Measurements from ENCODE around the gene CYP3A7.
"Not testable (repeated sequence)": the region's sequence is repeated elsewhere in the genome, so short reads cannot be mapped to it uniquely, and the experiment has no call there.

CYP3A7 gene

DNA sequence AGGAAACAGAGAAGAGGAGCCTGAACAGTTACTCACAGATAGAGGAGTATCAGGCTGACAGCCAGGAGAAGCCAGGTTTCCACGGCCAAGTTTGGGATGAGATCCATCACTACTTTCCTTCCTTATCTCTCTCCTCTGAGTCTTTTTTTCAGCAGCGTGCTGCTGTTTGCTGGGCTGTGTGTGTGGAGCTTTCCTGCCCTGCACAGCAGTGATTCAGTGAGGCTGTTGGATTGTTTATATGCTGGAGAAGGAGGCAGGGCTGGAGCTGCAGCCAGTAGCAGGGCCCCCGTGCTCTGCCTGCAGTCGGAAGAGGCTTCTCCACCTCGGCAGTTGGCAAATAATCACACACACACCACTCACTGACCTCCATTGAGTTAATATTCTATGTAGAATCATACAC lies at the start of gene CYP3A7:
Gene CYP3A7, minus strand, starts transcription at position 210 of the 400 bp plus-strand sequence. Its CDS starts 103 bp downstream, at position 107.
- H3K36me3 ChIP-seq (ENCODE audit: insufficient read depth, low read length): no peaks in the 10 kb centered on the region
- TF ChIP-seq POLR2AphosphoS5 (IDR thresholded peaks at IDR 0.05; ENCODE audit: borderline replicate concordance, low read depth, low read length): no peak
- TF ChIP-seq EZH2 (IDR thresholded peaks at IDR 0.05): no peak
- no peak for TF ChIP-seq FOXP2 (optimal IDR thresholded peaks at IDR 0.05; ENCODE audit: control extremely low read depth, extremely low read length, insufficient read depth)
- H3K9me3 ChIP-seq (ENCODE audit: low read depth, low read length): no peaks in the 10 kb centered on the region
- no peak within 1 kb of the TSS for H3K27ac ChIP-seq
- H3K4me3 ChIP-seq: no peak within 1 kb of the TSS
- H3K9ac ChIP-seq (ENCODE audit: insufficient read length): no peak within 1 kb of the TSS
- DNase-seq (ENCODE audit: low read depth, low spot score): no peak

DNA sequence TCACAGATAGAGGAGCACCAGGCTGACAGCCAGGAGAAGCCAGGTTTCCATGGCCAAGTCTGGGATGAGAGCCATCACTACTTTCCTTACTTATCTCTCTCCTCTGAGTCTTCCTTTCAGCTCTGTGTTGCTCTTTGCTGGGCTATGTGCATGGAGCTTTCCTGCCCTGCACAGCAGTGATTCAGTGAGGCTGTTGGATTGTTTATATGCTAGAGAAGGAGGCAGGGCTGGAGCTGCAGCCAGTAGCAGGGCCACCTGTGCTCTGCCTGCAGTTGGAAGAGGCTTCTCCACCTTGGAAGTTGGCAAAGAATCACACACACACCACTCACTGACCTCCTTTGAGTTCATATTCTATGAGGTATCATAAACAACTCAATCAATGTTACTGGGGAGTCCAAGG lies 49.0 kb upstream of the CYP3A7 start, which contains the start of gene CYP3A4:
Gene CYP3A4, minus strand, starts transcription at position 178 of the 400 bp plus-strand sequence. Its CDS starts 103 bp downstream, at position 75.
- TF ChIP-seq FOXP2 (optimal IDR thresholded peaks at IDR 0.05; ENCODE audit: control extremely low read depth, extremely low read length, insufficient read depth): no peak
- TF ChIP-seq EZH2 (IDR thresholded peaks at IDR 0.05): no peak
- no peak for TF ChIP-seq POLR2AphosphoS5 (IDR thresholded peaks at IDR 0.05; ENCODE audit: borderline replicate concordance, low read depth, low read length)

DNA sequence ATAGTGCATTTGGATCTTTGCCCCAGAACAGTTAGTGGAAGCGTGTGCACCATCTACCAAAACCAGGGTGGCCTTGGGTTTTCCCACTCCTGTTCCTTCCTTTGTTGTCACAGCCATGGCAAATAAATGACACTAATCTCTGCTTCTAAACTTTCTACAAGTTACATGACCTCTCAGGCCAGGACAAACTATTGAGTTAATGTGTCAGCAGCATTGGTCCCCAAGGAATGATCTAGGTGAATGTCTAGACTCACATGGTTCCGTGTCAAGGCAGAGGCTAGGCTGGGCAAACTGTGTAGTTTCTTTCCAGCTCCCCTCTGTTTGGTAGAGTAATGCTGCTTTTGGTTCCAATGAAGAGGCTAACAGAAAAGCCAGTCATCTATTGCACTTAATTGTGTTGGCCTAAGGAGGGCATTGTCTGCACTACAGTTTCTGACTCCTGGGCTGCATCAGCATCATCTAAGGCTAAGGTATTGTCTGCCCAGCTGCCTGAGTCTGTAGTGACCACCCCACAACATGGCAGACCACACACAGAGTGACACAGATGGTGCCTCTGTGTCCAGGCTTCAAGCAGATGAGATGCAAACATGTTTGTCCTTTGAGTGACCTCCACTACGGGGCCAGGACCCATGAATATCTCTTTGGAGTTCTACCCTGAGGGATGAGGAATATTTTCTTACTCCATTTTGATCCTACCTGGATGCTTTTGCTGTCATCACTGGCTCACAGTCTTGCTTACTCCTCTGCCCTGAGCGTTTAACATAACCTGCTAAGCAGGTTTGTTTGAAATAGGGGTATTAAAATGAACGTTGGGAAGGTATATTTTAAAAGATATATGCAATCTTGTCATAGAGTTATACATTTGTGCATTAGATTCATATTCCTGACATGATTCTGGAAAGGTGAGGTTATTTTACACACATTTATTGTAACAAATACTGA lies 47.3 kb upstream of the CYP3A7 start:
- no peak for DNase-seq (ENCODE audit: low read depth, low spot score)
- no peak for TF ChIP-seq FOXP2 (optimal IDR thresholded peaks at IDR 0.05; ENCODE audit: control extremely low read depth, extremely low read length, insufficient read depth)
- TF ChIP-seq POLR2AphosphoS5 (IDR thresholded peaks at IDR 0.05; ENCODE audit: borderline replicate concordance, low read depth, low read length): no peak
- no peak for TF ChIP-seq EZH2 (IDR thresholded peaks at IDR 0.05)
- H3K36me3 ChIP-seq (ENCODE audit: insufficient read depth, low read length): no peaks in the 10 kb centered on the region
- no peak overlapping the region for H3K4me3 ChIP-seq
- H3K27ac ChIP-seq: no peak overlapping the region
- no peaks in the 10 kb centered on the region for H3K9me3 ChIP-seq (ENCODE audit: low read depth, low read length)
- no peak overlapping the region for H3K9ac ChIP-seq (ENCODE audit: insufficient read length)

More for the DNA sequence above, 49.0 kb upstream of the CYP3A7 start, which contains the start of gene CYP3A4:
- no peak within 1 kb of the TSS for H3K4me3 ChIP-seq
- no peaks in the 10 kb centered on the region for H3K36me3 ChIP-seq (ENCODE audit: insufficient read depth, low read length)
- no peak within 1 kb of the TSS for H3K27ac ChIP-seq
- H3K9me3 ChIP-seq (ENCODE audit: low read depth, low read length): no peaks in the 10 kb centered on the region
- H3K9ac ChIP-seq (ENCODE audit: insufficient read length): no peak within 1 kb of the TSS
- no peak for DNase-seq (ENCODE audit: low read depth, low spot score)

DNA sequence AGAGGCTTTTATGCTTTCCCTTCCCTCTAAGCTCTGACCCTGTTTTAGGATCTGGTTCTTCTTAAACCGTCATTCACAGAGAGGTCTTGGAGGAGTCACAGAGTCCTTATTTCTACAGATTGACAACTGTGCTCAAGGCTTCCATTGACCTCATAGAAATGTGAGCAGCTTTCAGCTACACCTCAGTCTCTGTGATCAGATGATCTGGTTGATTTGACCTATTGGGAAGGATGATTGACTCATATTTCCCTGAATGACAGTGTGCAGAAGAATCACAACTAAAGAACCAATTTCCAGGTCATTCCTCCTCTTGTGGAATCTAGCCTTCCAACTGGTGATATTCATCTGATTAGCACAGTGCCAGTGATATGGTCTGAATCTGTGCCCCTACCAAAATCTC lies 45.6 kb upstream of the CYP3A7 start:
- H3K9ac ChIP-seq (ENCODE audit: insufficient read length): no peak overlapping the region
- no peak overlapping the region for H3K4me3 ChIP-seq
- no peaks in the 10 kb centered on the region for H3K36me3 ChIP-seq (ENCODE audit: insufficient read depth, low read length)
- no peak overlapping the region for H3K27ac ChIP-seq
- H3K9me3 ChIP-seq (ENCODE audit: low read depth, low read length): no peaks in the 10 kb centered on the region
- no peak for DNase-seq (ENCODE audit: low read depth, low spot score)
- TF ChIP-seq POLR2AphosphoS5 (IDR thresholded peaks at IDR 0.05; ENCODE audit: borderline replicate concordance, low read depth, low read length): no peak
- TF ChIP-seq FOXP2 (optimal IDR thresholded peaks at IDR 0.05; ENCODE audit: control extremely low read depth, extremely low read length, insufficient read depth): no peak
- no peak for TF ChIP-seq EZH2 (IDR thresholded peaks at IDR 0.05)

DNA sequence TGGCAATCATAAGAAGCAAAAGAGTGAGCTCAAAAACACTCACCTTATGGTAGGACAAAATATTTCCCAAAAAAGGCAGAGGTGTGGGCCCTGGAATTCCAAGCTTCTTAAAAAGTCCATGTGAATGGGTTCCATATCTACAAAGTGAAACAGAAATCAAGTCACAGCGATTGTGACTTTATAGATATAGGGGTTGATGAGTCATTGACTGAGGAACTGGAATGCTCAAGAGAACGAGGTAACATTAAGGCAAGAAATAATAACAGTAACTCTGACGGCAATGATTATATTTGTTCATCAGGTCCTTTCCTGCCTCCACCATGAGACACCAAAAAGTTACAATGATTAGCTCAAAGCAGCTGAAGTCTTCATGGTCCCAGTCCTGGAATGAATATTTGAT lies 45.0 kb upstream of the CYP3A7 start:
- TF ChIP-seq EZH2 (IDR thresholded peaks at IDR 0.05): no peak
- TF ChIP-seq POLR2AphosphoS5 (IDR thresholded peaks at IDR 0.05; ENCODE audit: borderline replicate concordance, low read depth, low read length): no peak
- no peak for TF ChIP-seq FOXP2 (optimal IDR thresholded peaks at IDR 0.05; ENCODE audit: control extremely low read depth, extremely low read length, insufficient read depth)
- no peaks in the 10 kb centered on the region for H3K36me3 ChIP-seq (ENCODE audit: insufficient read depth, low read length)
- no peak overlapping the region for H3K27ac ChIP-seq
- no peak overlapping the region for H3K4me3 ChIP-seq
- DNase-seq (ENCODE audit: low read depth, low spot score): no peak
- H3K9me3 ChIP-seq (ENCODE audit: low read depth, low read length): no peaks in the 10 kb centered on the region
- no peak overlapping the region for H3K9ac ChIP-seq (ENCODE audit: insufficient read length)

DNA sequence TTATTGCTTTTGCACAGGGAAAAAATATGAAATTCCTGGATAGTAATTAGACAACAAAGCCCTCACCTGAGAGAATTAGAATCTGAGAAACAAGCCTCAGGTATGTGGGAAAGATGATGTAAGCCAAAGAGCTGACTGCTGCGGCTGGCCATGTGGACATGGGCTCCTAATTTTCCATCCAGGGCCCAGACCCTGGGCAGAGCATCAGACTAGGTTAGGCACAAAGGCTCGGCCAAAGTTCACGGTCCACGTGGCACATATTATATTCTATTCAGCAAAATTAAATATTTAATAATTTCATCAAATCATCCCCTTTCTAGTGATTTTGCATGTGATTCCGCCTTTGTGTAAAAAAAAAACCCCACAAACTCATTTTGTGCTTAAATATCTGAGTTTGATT lies 43.9 kb upstream of the CYP3A7 start:
- Histone ChIP-seq H3K27ac (no peak overlapping the region), H3K9me3 (ENCODE audit: low read depth, low read length) (no peaks in the 10 kb centered on the region), H3K4me3 (no peak overlapping the region), H3K36me3 (ENCODE audit: insufficient read depth, low read length) (no peaks in the 10 kb centered on the region), H3K9ac (ENCODE audit: insufficient read length) (no peak overlapping the region)
- no peak for TF ChIP-seq EZH2 (IDR thresholded peaks at IDR 0.05)
- TF ChIP-seq FOXP2 (optimal IDR thresholded peaks at IDR 0.05; ENCODE audit: control extremely low read depth, extremely low read length, insufficient read depth): no peak
- TF ChIP-seq POLR2AphosphoS5 (IDR thresholded peaks at IDR 0.05; ENCODE audit: borderline replicate concordance, low read depth, low read length): no peak
- no peak for DNase-seq (ENCODE audit: low read depth, low spot score)

DNA sequence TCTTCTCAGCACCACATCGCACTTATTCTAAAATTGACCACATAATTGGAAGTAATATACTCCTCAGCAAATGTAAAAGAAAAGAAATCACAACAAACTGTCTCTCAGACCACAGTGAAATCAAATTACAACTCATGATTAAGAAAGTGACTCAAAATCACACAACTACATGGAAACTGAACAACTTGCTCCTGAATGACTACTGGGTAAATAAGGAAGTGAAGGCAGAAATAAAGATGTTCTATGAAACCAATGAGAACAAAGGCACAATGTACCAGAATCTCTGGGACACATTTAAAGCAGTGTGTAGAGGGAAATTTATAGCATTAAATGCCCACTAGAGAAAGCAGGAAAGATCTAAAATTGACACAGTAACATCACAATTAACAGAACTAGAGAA lies 38.4 kb upstream of the CYP3A7 start:
- not testable (repeated sequence) for H3K36me3 ChIP-seq (ENCODE audit: insufficient read depth, low read length); H3K9ac ChIP-seq (ENCODE audit: insufficient read length); H3K9me3 ChIP-seq (ENCODE audit: low read depth, low read length); H3K4me3 ChIP-seq; H3K27ac ChIP-seq; DNase-seq (ENCODE audit: low read depth, low spot score)

DNA sequence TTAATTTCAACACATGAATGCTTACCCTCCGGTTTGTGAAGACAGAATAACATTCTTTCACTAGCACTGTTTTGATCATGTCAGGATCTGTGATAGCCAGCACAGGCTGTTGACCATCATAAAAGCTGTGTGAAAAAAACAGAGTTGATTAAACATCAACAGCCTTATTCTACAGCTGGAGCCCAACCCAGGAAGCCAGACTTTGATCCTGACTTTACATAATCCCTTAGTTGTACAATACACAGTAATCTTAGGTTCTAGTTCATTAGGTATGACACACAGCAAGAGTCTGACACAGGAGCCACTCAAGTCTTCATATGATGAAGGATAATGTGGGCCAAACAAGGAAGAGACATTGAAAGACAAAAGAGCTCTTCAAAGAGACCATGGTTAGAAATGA lies 37.6 kb upstream of the CYP3A7 start:
- no peak for DNase-seq (ENCODE audit: low read depth, low spot score)
- H3K4me3 ChIP-seq: no peak overlapping the region
- H3K36me3 ChIP-seq (ENCODE audit: insufficient read depth, low read length): no peaks in the 10 kb centered on the region
- no peaks in the 10 kb centered on the region for H3K9me3 ChIP-seq (ENCODE audit: low read depth, low read length)
- no peak for TF ChIP-seq EZH2 (IDR thresholded peaks at IDR 0.05)
- TF ChIP-seq FOXP2 (optimal IDR thresholded peaks at IDR 0.05; ENCODE audit: control extremely low read depth, extremely low read length, insufficient read depth): no peak
- TF ChIP-seq POLR2AphosphoS5 (IDR thresholded peaks at IDR 0.05; ENCODE audit: borderline replicate concordance, low read depth, low read length): no peak
- H3K9ac ChIP-seq (ENCODE audit: insufficient read length): no peak overlapping the region
- H3K27ac ChIP-seq: no peak overlapping the region

DNA sequence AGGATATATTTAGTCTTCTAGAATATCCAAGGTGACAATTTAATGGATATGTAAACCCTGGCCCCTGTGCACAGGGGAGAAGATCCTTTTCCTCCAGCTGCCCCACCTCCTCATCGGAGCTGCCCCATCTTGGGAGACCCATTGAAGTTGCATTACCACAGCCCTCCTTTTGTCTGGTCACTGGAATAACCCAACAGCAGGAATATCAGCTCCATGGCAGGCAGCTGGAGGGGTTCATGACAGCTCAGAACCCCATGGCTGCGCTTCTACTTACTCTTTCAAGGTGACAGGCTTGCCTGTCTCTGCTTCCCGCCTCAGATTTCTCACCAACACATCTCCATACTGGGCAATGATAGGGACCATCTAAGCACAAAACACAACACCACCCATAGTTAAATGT lies 34.5 kb upstream of the CYP3A7 start:
- not testable (repeated sequence) for H3K4me3 ChIP-seq; H3K9me3 ChIP-seq (ENCODE audit: low read depth, low read length); H3K27ac ChIP-seq; H3K36me3 ChIP-seq (ENCODE audit: insufficient read depth, low read length); DNase-seq (ENCODE audit: low read depth, low spot score); H3K9ac ChIP-seq (ENCODE audit: insufficient read length)
